Fibroblast of lung (primary cell): ENCODE measurements around the gene KRTAP5-7.

ENCODE experiments used
- EZH2 ChIP-seq: IDR thresholded peaks from 2 replicates; pipeline ENCODE4 v1.5.1; 2012; ENCODE audit warnings: low read length, control low read depth, mild to moderate bottlenecking; ENCODE audit errors: missing control alignments
- TF ChIP-seq, protein P1 (sequence below), 2 donors: IDR thresholded peaks in 1 of 2; conservative IDR thresholded peaks in 1 of 2; 1 replicate in 1 of 2; 2 replicates in 1 of 2; pipeline ENCODE4 v1.5.1; 2011 to 2012; ENCODE audit warnings: low read length in 2 of 2, control low read depth in 1 of 2, inconsistent platforms in 1 of 2, low read depth in 1 of 2, mild to moderate bottlenecking in 1 of 2

DNA sequence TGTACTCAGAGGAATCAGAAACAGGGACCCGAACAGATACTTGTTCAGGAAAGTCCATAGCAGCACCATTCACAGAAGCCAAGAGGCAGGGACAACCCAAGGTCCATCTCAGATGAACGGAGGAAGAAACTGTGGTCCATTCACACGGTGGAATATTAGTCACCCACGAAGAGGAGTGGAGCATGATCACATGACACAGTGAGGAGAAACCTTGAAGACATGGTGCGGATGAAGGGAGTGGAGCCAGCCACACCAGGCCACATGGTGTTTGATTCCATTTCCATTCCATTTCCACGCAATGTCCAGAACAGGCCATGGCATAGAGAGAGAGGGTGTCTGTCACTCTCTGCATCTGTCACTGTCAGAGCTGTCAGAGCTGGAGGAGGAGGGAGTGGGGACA is 43.4 kb upstream of the KRTAP5-7 start:
- TF ChIP-seq, protein P1, sequence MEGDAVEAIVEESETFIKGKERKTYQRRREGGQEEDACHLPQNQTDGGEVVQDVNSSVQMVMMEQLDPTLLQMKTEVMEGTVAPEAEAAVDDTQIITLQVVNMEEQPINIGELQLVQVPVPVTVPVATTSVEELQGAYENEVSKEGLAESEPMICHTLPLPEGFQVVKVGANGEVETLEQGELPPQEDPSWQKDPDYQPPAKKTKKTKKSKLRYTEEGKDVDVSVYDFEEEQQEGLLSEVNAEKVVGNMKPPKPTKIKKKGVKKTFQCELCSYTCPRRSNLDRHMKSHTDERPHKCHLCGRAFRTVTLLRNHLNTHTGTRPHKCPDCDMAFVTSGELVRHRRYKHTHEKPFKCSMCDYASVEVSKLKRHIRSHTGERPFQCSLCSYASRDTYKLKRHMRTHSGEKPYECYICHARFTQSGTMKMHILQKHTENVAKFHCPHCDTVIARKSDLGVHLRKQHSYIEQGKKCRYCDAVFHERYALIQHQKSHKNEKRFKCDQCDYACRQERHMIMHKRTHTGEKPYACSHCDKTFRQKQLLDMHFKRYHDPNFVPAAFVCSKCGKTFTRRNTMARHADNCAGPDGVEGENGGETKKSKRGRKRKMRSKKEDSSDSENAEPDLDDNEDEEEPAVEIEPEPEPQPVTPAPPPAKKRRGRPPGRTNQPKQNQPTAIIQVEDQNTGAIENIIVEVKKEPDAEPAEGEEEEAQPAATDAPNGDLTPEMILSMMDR (conservative IDR thresholded peaks at IDR 0.05 in 1 of 2, IDR thresholded peaks at IDR 0.05 in 1 of 2; ENCODE audit: low read depth in 1 of 2, low read length in 2 of 2): no peak
- TF ChIP-seq EZH2: no peak
